ENCODE measurements around the gene BCO1. TPM values are rescaled to one million over a fixed set of nuclear protein-coding genes. Genes with fewer than 3 reads are reported as not detected.

Gene BCO1
- total RNA-seq = not detected in 2 replicates

GRCh38 chr16:81238296-81239011 lies at the start of gene BCO1:
Gene BCO1 (plus strand): TSS chr16:81238689. CDS start chr16:81238909, 220 bp downstream.

GRCh38 chr16:81314603-81315270 lies 76.2 kb downstream of the BCO1 start, which contains the start of gene GAN:
Gene GAN (plus strand): TSS chr16:81314962. CDS start chr16:81315114, 152 bp downstream.

Other genes with a start within 250 kb of the BCO1 start
- gene CMC2, start 231.8 kb upstream of the BCO1 start, total RNA-seq = 60.4 and 69.9 TPM in 2 replicates
- 107 and 133 TPM in 2 replicates for gene CENPN, start 231.5 kb upstream of the BCO1 start, total RNA-seq
- 38.0 and 40.3 TPM in 2 replicates for gene ATMIN, start 202.8 kb upstream of the BCO1 start, total RNA-seq
- gene C16orf46, start 161.5 kb upstream of the BCO1 start, total RNA-seq = 0.27 and 0.29 TPM in 2 replicates
- 30.1 and 30.7 TPM in 2 replicates for gene GCSH, start 142.3 kb upstream of the BCO1 start, total RNA-seq
- gene GAN, start 76.3 kb downstream of the BCO1 start, total RNA-seq = 15.5 and 15.7 TPM in 2 replicates
- gene CMIP, start 206.1 kb downstream of the BCO1 start, total RNA-seq = 72.3 and 73.6 TPM in 2 replicates

Measured in thoracic aorta endothelial cell (primary cell).